Measurements from ENCODE around the gene CDKN2A.

CDKN2A gene

GRCh38 chr9:22008717-22009505 is 14.7 kb upstream of the CDKN2A start, which contains the start of gene CDKN2B:
TSS of gene CDKN2B (minus strand) at chr9:22009305. CDS start at chr9:22008953, 352 bp downstream.
- DNase-seq (ENCODE audit: insufficient read length, low spot score) (peak; percentile 70), FAIRE-seq (peak; percentile 74)
- no peak for TF ChIP-seq POLR2A (IDR thresholded peaks at IDR 0.05; ENCODE audit: low read depth, low read length)
- no peak for TF ChIP-seq SPI1 (IDR thresholded peaks at IDR 0.05; ENCODE audit: low read depth, low read length)
- no peak for TF ChIP-seq POLR2AphosphoS5 (IDR thresholded peaks at IDR 0.05; ENCODE audit: low read depth, low read length)
- no peak for TF ChIP-seq TAF1 (IDR thresholded peaks at IDR 0.05; ENCODE audit: low read depth, low read length)
- no peak for TF ChIP-seq POU2F2 (IDR thresholded peaks at IDR 0.05; ENCODE audit: low read depth, low read length)
- no peak for TF ChIP-seq PAX5 (IDR thresholded peaks at IDR 0.05; ENCODE audit: insufficient read depth, low read length, severe bottlenecking)

- no peak for TF ChIP-seq POLR2A (IDR thresholded peaks at IDR 0.05; ENCODE audit: low read depth, low read length)
- TF ChIP-seq PAX5 (IDR thresholded peaks at IDR 0.05; ENCODE audit: insufficient read depth, low read length, severe bottlenecking), result no peak
- TF ChIP-seq TAF1 (IDR thresholded peaks at IDR 0.05; ENCODE audit: low read depth, low read length), result no peak
- TF ChIP-seq SPI1 (IDR thresholded peaks at IDR 0.05; ENCODE audit: low read depth, low read length), result no peak
- TF ChIP-seq POU2F2 (IDR thresholded peaks at IDR 0.05; ENCODE audit: low read depth, low read length), result no peak
- TF ChIP-seq POLR2AphosphoS5 (IDR thresholded peaks at IDR 0.05; ENCODE audit: low read depth, low read length), result no peak
- DNase-seq (ENCODE audit: insufficient read length, low spot score) (no peak), FAIRE-seq (no peak)
These were observed 14.2 kb upstream of the CDKN2A start for GRCh38 chr9:22008384-22008716.

- FAIRE-seq (no peak), DNase-seq (ENCODE audit: insufficient read length, low spot score) (no peak)
- TF ChIP-seq POLR2A (IDR thresholded peaks at IDR 0.05; ENCODE audit: low read depth, low read length) (no peak), PAX5 (IDR thresholded peaks at IDR 0.05; ENCODE audit: insufficient read depth, low read length, severe bottlenecking) (no peak), TAF1 (IDR thresholded peaks at IDR 0.05; ENCODE audit: low read depth, low read length) (no peak), POLR2AphosphoS5 (IDR thresholded peaks at IDR 0.05; ENCODE audit: low read depth, low read length) (no peak), POU2F2 (IDR thresholded peaks at IDR 0.05; ENCODE audit: low read depth, low read length) (no peak), SPI1 (IDR thresholded peaks at IDR 0.05; ENCODE audit: low read depth, low read length) (no peak)
These were observed 11.8 kb upstream of the CDKN2A start for GRCh38 chr9:22005702-22006606.

- DNase-seq (ENCODE audit: insufficient read length, low spot score), result no peak
- peak; percentile 26 for FAIRE-seq
- no peak for TF ChIP-seq POU2F2 (IDR thresholded peaks at IDR 0.05; ENCODE audit: low read depth, low read length)
- no peak for TF ChIP-seq SPI1 (IDR thresholded peaks at IDR 0.05; ENCODE audit: low read depth, low read length)
- no peak for TF ChIP-seq POLR2A (IDR thresholded peaks at IDR 0.05; ENCODE audit: low read depth, low read length)
- no peak for TF ChIP-seq PAX5 (IDR thresholded peaks at IDR 0.05; ENCODE audit: insufficient read depth, low read length, severe bottlenecking)
- TF ChIP-seq POLR2AphosphoS5 (IDR thresholded peaks at IDR 0.05; ENCODE audit: low read depth, low read length), result no peak
- TF ChIP-seq TAF1 (IDR thresholded peaks at IDR 0.05; ENCODE audit: low read depth, low read length), result no peak
These were observed 11.0 kb upstream of the CDKN2A start for GRCh38 chr9:22005021-22005701.

- FAIRE-seq, result peak; percentile 71
- no peak for TF ChIP-seq POLR2A (IDR thresholded peaks at IDR 0.05; ENCODE audit: low read depth, low read length)
- TF ChIP-seq POU2F2 (IDR thresholded peaks at IDR 0.05; ENCODE audit: low read depth, low read length), result no peak
- TF ChIP-seq POLR2AphosphoS5 (IDR thresholded peaks at IDR 0.05; ENCODE audit: low read depth, low read length), result no peak
- TF ChIP-seq PAX5 (IDR thresholded peaks at IDR 0.05; ENCODE audit: insufficient read depth, low read length, severe bottlenecking), result no peak
- TF ChIP-seq TAF1 (IDR thresholded peaks at IDR 0.05; ENCODE audit: low read depth, low read length), result no peak
- TF ChIP-seq SPI1 (IDR thresholded peaks at IDR 0.05; ENCODE audit: low read depth, low read length), result no peak
- no peak for DNase-seq (ENCODE audit: insufficient read length, low spot score)
These were observed 7.8 kb upstream of the CDKN2A start for GRCh38 chr9:22002038-22002437.

- TF ChIP-seq POLR2AphosphoS5 (IDR thresholded peaks at IDR 0.05; ENCODE audit: low read depth, low read length) (no peak), SPI1 (IDR thresholded peaks at IDR 0.05; ENCODE audit: low read depth, low read length) (no peak)
- FAIRE-seq (no peak), DNase-seq (ENCODE audit: insufficient read length, low spot score) (no peak)
These were observed 3.8 kb upstream of the CDKN2A start for GRCh38 chr9:21998026-21998425.

GRCh38 chr9:21997480-21997879 is 3.3 kb upstream of the CDKN2A start:
- TF ChIP-seq PAX5 (IDR thresholded peaks at IDR 0.05; ENCODE audit: insufficient read depth, low read length, severe bottlenecking) (no peak), POU2F2 (IDR thresholded peaks at IDR 0.05; ENCODE audit: low read depth, low read length) (no peak), SPI1 (IDR thresholded peaks at IDR 0.05; ENCODE audit: low read depth, low read length) (no peak), POLR2A (IDR thresholded peaks at IDR 0.05; ENCODE audit: low read depth, low read length) (no peak), POLR2AphosphoS5 (IDR thresholded peaks at IDR 0.05; ENCODE audit: low read depth, low read length) (no peak)
- no peak for FAIRE-seq

GRCh38 chr9:21996858-21997257 is 2.7 kb upstream of the CDKN2A start:
- DNase-seq (ENCODE audit: insufficient read length, low spot score) (no peak), FAIRE-seq (peak; percentile 68)
- TF ChIP-seq POU2F2 (IDR thresholded peaks at IDR 0.05; ENCODE audit: low read depth, low read length) (no peak), TAF1 (IDR thresholded peaks at IDR 0.05; ENCODE audit: low read depth, low read length) (no peak), POLR2AphosphoS5 (IDR thresholded peaks at IDR 0.05; ENCODE audit: low read depth, low read length) (no peak)

More at GRCh38 chr9:21997480-21997879, 3.3 kb upstream of the CDKN2A start:
- DNase-seq (ENCODE audit: insufficient read length, low spot score), result no peak

GRCh38 chr9:21996438-21996837 is 2.2 kb upstream of the CDKN2A start:
- DNase-seq (ENCODE audit: insufficient read length, low spot score) (no peak), FAIRE-seq (no peak)
- TF ChIP-seq PAX5 (IDR thresholded peaks at IDR 0.05; ENCODE audit: insufficient read depth, low read length, severe bottlenecking), result no peak
- no peak for TF ChIP-seq POLR2A (IDR thresholded peaks at IDR 0.05; ENCODE audit: low read depth, low read length)
- no peak for TF ChIP-seq POU2F2 (IDR thresholded peaks at IDR 0.05; ENCODE audit: low read depth, low read length)
- no peak for TF ChIP-seq TAF1 (IDR thresholded peaks at IDR 0.05; ENCODE audit: low read depth, low read length)
- TF ChIP-seq SPI1 (IDR thresholded peaks at IDR 0.05; ENCODE audit: low read depth, low read length), result no peak
- no peak for TF ChIP-seq POLR2AphosphoS5 (IDR thresholded peaks at IDR 0.05; ENCODE audit: low read depth, low read length)

Data from GM12891 (cell line).